NCI-H82 (cell line): ENCODE measurements around the gene SARS1.
A peak's percentile ranks its signal among the peaks of the same experiment; 100 is the strongest.
"Not testable (repeated sequence)": the region's sequence is repeated elsewhere in the genome, so short reads cannot be mapped to it uniquely, and the experiment has no call there.

Source experiments
- DNase-seq: peaks from one replicate; lab custom pipeline; 2025; lab: John Stamatoyannopoulos, UW

Gene SARS1

DNA sequence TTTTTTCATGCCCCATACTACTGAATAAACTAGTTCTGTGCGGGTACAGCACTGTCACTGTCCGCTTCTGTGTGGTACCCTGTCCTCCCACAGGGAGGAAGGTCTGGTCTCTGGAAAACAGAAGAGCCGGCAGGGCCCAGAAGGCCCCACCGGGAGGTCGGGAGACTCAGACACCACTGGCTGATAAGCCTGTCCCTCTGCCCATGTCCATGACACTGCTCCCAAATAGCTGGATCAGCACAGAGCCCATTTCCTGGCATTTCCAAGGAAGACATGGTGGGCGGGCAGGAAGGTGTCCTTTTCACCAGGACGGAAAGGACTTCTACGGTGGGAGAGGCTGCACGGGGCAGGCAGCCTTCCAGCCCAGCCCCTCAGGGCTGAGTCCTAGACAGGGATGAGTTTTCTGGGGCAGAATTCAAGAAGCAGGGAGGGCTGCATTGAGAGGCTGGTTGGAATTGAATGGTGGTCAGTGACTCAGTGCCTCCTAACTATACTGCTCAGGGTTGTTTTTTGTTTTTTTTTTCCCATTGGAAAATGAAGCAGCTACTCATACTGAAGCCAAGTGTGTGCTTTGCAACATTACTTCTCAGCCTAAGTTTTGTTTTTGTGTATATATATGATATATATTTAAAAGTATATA is 62.1 kb downstream of the SARS1 start:
- DNase-seq = no peak

DNA sequence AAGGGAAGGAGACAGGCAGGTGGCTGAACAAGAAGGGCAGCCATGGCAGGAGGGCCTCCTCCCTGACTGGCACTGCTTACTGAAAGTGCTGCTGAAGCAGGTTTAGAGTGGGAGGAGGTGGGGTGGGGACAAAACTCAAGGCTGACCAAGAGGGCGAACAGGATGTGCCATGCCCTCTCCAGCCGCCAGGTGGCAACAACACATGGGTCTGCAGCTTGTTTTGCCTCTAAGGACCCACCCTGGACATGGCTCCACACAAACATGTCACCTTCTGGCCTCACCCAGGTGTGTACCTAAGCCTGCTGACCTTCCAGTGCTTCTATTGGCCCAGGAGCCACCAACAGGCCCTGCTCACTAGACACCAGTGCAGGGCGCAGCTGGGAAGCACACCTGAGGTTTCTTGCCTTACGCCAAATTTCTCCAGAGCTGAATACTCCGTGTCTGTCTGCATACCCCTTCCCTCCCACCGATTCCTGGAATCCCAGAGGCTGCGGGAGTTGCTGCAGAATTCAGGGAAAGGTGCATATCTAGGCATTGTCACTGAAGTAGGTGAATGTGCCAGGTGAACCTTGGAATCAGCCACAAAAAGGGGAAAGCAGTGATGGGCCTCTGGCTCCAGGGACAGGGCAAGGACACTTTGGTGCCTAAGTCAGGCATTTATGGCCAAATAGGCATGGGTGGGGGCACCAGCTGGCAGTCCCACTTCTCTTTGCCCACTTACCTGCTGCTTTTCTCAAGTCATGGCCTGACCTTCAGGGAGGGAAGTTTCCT is 63.9 kb downstream of the SARS1 start:
- peak; percentile 91 for DNase-seq

DNA sequence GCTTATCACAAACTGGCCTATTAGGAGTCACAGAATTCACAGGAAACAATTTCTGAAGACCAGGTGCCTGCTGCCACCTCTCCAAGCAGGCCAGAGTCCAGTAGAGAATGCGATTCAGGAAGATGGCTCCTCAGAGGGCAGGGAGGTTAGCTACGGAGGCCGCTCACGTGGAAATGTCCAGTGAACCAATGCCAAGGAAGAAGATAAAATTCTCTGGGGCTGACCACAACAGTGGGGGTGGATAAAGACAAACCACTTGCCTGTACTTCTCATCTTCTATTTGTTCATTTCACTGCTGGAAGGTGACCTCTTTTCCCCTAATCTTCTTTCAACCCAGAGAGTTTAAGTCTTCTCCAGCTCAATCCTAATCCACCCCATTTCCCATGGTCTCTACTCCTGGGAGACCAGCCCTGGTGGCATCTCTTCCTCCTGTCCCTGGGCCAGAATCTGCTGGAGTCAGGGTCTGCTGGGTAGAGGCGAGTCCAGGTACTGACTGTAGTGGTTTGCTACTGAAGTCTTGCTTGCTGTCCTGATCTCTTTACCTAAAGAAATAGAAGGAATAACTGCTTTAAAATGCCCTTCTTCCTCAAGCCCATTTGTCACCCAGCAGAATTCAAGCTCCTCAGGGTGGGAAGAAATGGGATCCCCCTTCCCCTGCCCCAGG is 66.0 kb downstream of the SARS1 start:
- DNase-seq = peak; percentile 20

DNA sequence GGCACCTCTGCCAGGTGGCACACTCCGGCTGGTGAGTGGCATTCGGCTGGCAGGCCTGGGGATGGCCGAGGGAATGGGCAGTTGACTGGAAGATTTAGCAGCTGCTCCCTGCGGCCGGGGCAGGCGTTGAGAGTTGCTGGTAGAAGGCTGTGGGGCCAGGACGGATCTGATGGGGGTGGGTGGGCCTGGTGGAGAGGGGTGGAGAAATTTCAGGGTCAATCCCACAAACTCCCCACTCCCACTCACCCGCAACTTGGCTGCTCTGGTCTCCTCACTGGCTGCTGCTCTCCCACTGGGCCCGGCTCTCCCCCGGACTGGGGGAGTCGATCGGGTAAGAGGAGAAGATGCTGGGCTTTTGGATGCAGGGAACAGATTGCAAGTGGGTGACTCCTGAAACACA is 67.1 kb downstream of the SARS1 start:
- no peak for DNase-seq

DNA sequence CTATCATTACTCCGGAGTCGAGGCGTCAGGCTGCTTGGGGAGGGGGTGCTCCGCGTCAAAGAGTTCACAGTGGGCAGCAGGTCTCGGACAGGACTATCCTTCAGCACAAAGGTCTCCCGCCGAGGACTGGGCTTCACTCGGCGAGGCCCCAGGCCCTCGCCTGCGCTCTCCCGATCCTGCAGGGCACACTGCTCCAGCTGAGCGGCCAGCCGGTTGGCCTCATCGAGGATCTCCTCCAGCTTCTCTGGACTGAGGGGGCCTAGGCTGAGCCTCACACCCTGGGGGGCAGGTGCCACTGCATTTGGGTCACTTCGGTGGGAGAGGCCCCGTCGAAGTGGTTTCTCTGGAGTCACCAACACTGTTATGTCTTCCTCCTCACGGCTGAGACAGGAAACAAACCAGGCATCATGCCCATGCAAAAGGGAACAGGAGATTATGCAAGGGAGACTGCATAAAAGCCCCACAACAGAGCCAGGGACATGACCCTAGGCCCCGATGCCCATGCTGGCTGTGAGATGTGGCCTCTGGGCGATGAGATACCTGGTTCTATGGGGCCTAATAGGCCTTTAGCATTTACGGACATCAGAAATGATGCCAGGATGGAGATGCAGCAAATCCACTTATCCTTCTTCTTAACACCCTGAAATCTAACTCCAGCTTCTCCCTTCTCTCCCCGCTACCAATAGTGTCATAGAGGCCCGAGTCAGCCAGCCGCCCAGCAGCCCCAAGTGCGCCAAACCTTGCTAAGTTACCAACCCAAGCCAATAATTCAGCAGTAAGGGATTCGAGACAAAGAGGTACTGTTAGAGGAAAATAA is 68.2 kb downstream of the SARS1 start:
- peak; percentile 36 for DNase-seq

DNA sequence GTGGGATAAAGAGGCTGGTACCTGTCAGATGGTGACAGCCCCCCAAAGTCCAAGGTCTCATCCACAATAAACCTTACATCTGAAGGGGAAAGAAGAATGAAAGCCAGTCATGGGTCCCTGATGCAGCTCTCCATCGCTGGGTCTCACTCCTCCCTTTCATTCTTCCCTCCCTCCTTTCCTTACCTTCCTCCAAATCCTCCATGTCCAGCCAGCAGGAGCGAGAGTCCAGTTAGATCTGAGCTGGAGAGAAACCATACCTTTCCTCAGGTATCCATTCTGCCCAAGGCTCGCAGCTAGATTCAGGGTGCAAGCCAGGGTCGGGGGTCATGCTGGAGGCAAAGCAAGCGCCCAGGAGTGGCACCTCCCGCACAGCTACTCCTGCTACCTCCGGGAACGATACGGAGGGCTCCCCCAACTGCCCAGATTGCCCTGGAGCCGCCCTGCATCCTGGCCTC is 68.8 kb downstream of the SARS1 start:
- DNase-seq = no peak

DNA sequence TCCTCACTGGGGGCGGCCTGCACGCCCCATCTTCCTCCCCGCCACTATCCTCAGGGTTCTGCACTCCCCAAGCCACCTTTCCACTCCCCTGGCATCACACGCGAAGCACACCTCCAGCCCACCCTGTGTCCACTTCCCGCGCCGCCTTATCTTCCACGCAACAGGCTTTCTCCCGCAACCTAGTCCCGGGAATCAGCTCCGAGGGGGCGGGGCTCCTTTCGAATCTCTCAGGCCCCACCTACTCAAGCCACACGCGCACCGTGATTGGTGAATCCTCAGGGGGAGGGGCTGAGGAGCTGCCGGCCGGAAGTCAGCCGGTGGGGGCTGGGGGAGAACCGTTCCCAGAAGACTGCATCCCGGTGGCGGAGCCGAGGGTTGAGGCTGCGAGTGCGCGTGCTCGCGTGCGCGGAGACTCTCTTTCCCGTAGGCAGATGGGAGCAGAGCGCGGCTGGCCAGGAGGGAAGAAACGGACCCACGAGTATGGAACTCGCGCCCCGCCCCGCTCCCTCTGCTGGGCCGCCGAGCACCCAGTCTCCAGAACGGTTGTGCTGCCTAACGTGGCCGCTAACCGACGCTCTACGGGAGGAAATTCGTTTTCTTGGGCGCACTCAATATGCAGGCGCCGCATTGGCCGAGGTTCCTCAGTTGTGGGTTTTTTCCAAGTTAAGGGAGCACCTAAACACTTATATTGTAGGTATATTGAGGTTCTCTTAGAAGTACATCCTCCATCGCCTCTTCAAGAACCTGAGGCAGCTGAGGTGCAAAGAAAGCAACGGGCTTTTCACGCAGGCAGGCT is 69.4 kb downstream of the SARS1 start, which contains the start of gene PSRC1:
TSS of gene PSRC1 (minus strand) at position 194 of the 796 bp plus-strand sequence.
- peak; percentile 99 for DNase-seq

DNA sequence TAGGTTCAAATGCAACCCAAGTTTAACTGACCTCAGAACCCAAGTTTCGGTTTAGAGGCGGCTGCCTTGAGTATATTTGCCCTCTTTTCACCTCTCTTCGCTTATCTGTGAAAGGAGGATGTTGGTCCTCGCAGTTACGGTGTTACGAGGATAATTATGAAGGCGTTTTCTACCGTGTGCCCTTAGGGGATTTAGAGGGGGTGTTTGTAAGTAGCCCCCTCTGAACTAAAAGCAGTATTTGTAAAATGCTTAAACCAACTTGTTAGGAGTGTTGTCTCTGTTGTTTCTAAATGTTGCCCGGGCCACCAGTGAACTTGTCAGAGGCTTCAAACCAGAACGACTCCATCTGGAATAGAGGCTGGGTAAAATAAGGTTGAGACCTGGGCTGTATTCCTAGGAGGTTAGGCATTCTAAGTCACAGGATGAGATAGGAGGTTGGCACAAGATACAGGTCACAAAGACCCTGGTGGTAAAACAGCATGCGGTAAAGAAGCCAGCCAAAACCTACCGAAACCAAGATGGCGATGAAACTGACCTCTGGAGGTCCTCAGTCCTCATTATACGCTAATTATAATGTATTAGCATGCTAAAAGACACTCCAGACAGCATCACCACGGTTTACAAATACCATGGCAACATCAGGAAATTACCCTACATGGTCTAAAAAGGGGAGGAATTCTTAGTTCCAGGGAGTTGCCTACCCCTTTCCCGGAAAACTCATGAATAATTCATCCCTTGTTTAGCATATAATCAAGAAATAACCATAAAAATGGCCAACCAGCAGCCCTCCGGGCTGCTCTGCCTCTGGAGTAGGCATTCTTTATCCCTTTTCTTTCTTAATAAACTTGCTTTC is 70.3 kb downstream of the SARS1 start:
- no peak for DNase-seq

DNA sequence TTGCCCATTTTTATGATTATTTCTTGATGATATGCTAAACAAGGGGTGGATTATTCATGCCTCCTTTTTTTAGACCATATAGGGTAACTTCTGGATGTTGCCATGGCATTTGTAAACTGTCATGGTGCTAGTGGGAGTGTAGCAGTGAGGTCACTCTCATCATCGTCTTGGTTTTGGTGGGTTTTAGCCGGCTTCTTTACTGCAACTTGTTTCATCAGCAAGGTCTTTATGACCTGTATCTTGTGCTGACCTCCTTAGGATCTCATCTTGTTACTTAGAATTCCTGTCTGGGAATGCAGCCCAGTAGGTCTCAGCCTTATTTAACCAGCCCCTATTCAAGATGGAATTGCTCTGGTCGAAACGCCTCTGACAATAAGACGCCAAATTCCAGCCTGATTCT is 73.0 kb downstream of the SARS1 start:
- not testable (repeated sequence) for DNase-seq
